Thoracic aorta (tissue), 2 donors: ENCODE measurements around the gene ADAM10. TPM values are rescaled to one million over a fixed set of nuclear protein-coding genes. Genes with fewer than 3 reads are reported as not detected.

Experiments
- ATAC-seq: fragments of 150-250 bp; one replicate; pipeline ENCODE4 v1.8.0; 2017; ENCODE audit warnings: low read depth; ENCODE audit not compliant: insufficient number of reproducible peaks, low FRiP score
- DNase-seq: peaks from one replicate; pipeline ENCODE4 v3.0.0-alpha.2; 2020; ENCODE audit warnings: low spot score
- H3K27ac ChIP-seq, 2 donors: fragments of 200-600 bp; sonication (generic); 1 replicate in 1 of 2; 2 replicates in 1 of 2; pipeline ENCODE4 v1.5.1; 2016; ENCODE audit warnings: mild to moderate bottlenecking in 2 of 2, moderate library complexity in 2 of 2
- H3K27me3 ChIP-seq: fragments of 200-600 bp; sonication (generic); replicated peaks from 2 replicates; pipeline ENCODE4 v1.6.0; 2016; ENCODE audit warnings: mild to moderate bottlenecking; ENCODE audit not compliant: insufficient read depth
- H3K36me3 ChIP-seq: fragments of 200-600 bp; sonication (generic); one replicate; pipeline ENCODE4 v1.5.1; 2016
- H3K4me1 ChIP-seq, 2 donors: fragments of 200-600 bp; sonication (generic); 1 replicate in 1 of 2; 2 replicates in 1 of 2; pipeline versions ENCODE4 v1.5.1 to v1.6.0; 2016; ENCODE audit warnings: low read depth in 2 of 2, mild to moderate bottlenecking in 1 of 2; ENCODE audit not compliant: control insufficient read depth in 1 of 2
- H3K4me3 ChIP-seq: fragments of 200-600 bp; sonication (generic); 2 replicates; pipeline ENCODE4 v1.5.1; 2016; ENCODE audit warnings: mild to moderate bottlenecking
- H3K9me3 ChIP-seq: fragments of 200-600 bp; sonication (generic); 2 replicates; pipeline ENCODE4 v1.5.1; 2016
- CTCF ChIP-seq: fragments of 200-600 bp; sonication (generic); IDR thresholded peaks from one replicate; pipeline ENCODE4 v1.5.1; 2019; ENCODE audit warnings: antibody characterized with exemption
- total RNA-seq, 2 donors: library from RNA; depleted of rRNA; stranded (reverse); fragments of >200 nt; gene quantifications; one replicate each; pipeline versions ENCODE4 v1.1.0 to v1.2.3, GENCODE V29; 2016

Gene ADAM10
- total RNA-seq, 2 donors from 2014 or later: 41.2 to 63.1 TPM

DNA sequence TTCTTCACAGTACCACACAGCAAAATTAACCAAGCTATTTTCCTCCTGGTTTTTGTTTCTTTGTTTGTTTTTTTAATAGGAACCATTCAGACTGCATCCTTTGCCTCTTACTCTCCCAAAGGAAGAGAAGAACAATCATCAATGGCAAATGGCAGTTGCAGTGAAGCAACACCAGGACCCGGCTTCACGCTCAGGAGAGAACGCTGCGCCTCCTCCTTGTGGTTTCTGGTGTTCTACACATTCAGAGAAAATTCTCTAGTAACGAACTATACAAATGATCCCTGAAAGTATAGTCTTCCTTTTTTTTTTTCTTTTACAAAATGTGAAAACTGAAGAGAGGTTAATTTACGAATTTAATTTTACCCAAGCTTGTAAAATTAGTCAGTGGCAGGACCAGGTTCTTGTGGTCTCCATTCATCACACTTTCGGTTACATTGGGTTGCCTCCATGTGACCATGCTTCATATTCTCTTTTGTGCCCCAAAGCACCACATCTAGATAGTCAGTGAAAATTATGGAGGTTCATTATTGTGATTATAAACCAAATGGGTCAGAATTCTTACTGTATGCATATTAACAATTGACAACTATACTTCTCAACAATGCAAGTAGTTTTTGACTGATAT, 11.0 kb upstream of the ADAM10 start:
- ATAC-seq: no peak
- TF ChIP-seq CTCF: no peak
- no peaks in the 10 kb centered on the region for H3K4me1 ChIP-seq

DNA sequence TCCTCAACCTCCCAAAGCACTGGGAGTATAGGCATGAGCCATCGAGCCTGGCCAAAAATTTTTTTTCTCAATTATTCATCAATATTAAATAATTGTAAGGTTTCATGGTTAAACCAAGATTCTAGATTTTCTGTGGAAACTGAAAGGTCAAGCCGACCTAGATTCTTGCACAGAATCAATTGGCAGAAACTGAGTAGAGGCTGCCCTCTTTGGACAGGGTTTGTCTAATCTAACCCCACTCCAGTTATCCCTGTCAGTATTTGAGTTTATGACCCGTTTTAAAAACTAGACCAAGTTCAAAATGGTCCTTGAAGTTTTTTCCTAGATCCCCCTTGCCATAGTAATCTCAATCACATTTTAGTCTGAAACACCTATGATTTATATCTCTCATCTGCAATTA, 8.6 kb upstream of the ADAM10 start:
- Histone ChIP-seq H3K27ac (no peak overlapping the region), H3K36me3 (no peaks in the 10 kb centered on the region), H3K9me3 (no peaks in the 10 kb centered on the region), H3K4me3 (no peak overlapping the region), H3K4me1 (no peaks in the 10 kb centered on the region), H3K27me3 (no peaks in the 10 kb centered on the region)
- DNase-seq: no peak
- no peak for TF ChIP-seq CTCF
- ATAC-seq: no peak

More for the DNA sequence above, 11.0 kb upstream of the ADAM10 start:
- no peak overlapping the region for H3K4me3 ChIP-seq
- H3K9me3 ChIP-seq: peaks cover 6% of the 10 kb centered on the region
- H3K27me3 ChIP-seq: no peaks in the 10 kb centered on the region
- no peak overlapping the region for H3K27ac ChIP-seq
- DNase-seq: no peak
- no peaks in the 10 kb centered on the region for H3K36me3 ChIP-seq

- Histone ChIP-seq H3K4me1 (no peaks in the 10 kb centered on the region), H3K27ac (no peak overlapping the region), H3K9me3 (no peaks in the 10 kb centered on the region), H3K4me3 (no peak overlapping the region), H3K27me3 (no peaks in the 10 kb centered on the region), H3K36me3 (no peaks in the 10 kb centered on the region)
- TF ChIP-seq CTCF: no peak
- no peak for DNase-seq
- ATAC-seq: no peak
These were observed 6.4 kb upstream of the ADAM10 start for GRCh38 chr15:58755956-58756355.

DNA sequence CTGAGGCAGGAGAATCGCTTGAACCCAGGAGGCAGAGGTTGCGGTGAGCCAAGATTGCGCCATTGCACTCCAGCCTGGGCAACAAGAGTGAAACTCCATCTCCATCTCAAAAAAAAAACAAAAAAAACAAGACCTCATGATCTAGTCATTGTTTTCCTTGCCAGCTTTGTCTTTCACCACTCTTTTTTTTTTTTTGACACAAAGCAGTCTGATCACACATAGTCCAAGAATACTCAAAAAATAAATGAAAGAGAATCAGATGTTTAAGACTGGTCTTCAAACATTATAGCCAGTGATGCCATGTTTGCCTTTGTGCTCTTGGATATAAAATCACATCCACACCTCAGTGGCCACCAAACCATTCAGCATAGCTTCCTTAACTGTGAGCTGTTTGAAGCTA, 5.8 kb upstream of the ADAM10 start:
- no peaks in the 10 kb centered on the region for H3K36me3 ChIP-seq
- no peak overlapping the region for H3K4me3 ChIP-seq
- no peaks in the 10 kb centered on the region for H3K9me3 ChIP-seq
- H3K4me1 ChIP-seq: peaks cover 0 to 2% of the 10 kb centered on the region in 2 donors
- ATAC-seq: no peak
- H3K27me3 ChIP-seq: no peaks in the 10 kb centered on the region
- no peak for DNase-seq
- no peak overlapping the region for H3K27ac ChIP-seq
- no peak for TF ChIP-seq CTCF

GRCh38 chr15:58752716-58753115, 3.2 kb upstream of the ADAM10 start:
- DNase-seq (no peak), ATAC-seq (no peak)
- no peak overlapping the region for H3K27ac ChIP-seq
- H3K4me1 ChIP-seq: peaks cover 0 to 9% of the 10 kb centered on the region in 2 donors
- no peaks in the 10 kb centered on the region for H3K9me3 ChIP-seq
- H3K27me3 ChIP-seq: no peaks in the 10 kb centered on the region
- H3K36me3 ChIP-seq: no peaks in the 10 kb centered on the region
- no peak overlapping the region for H3K4me3 ChIP-seq
- no peak for TF ChIP-seq CTCF
